PC-9 (cell line): Measurements from ENCODE around the gene RINT1. TPM values are rescaled to one million over a fixed set of nuclear protein-coding genes. Genes with fewer than 3 reads are reported as not detected.

Source experiments
- BruUV-seq: library from RNA; stranded (reverse); fragments of 400-500 nt; replicated peaks from 2 replicates; lab custom pipeline; 2021; lab: Mats Ljungman, UMichigan
- CTCF ChIA-PET: fragments of 300-600 bp; sonication (Branson Sonifier 250); formaldehyde crosslinking; loops from one replicate; lab custom pipeline; 2022; ENCODE audit warnings: antibody characterized with exemption; lab: Charles Lee
- POLR2A ChIA-PET: fragments of 300-600 bp; sonication (Branson Sonifier 250); formaldehyde crosslinking; loops from one replicate; lab custom pipeline; 2022; ENCODE audit warnings: antibody characterized with exemption; ENCODE audit not compliant: unreplicated experiment; lab: Charles Lee
- DNase-seq, 2 experiments: peaks; one replicate each; pipeline versions ENCODE4 v3.0.0 to v3.0.0-alpha.2; 2015 to 2022; ENCODE audit warnings: mixed read lengths in 1 of 2
- H2AFZ ChIP-seq: fragments of 200-600 bp; sonication (generic); 2 replicates; pipeline ENCODE4 v1.8.1; 2017; ENCODE audit warnings: antibody characterized with exemption
- H3F3A ChIP-seq: fragments of 200-600 bp; sonication (generic); 2 replicates; pipeline ENCODE4 v1.8.1; 2017; ENCODE audit warnings: antibody characterized with exemption, mild to moderate bottlenecking, low read depth; ENCODE audit not compliant: insufficient read depth
- H3K27ac ChIP-seq: fragments of 200-600 bp; sonication (generic); 2 replicates; pipeline ENCODE4 v1.6.1; 2016; ENCODE audit warnings: mixed run types
- H3K27me3 ChIP-seq: fragments of 200-600 bp; sonication (generic); 2 replicates; pipeline ENCODE4 v1.6.1; 2016; ENCODE audit warnings: low read depth, mixed run types; ENCODE audit not compliant: insufficient read depth
- H3K36me3 ChIP-seq: fragments of 200-600 bp; sonication (generic); 2 replicates; pipeline ENCODE4 v1.6.1; 2016; ENCODE audit warnings: low read depth, mixed run types
- H3K4me1 ChIP-seq: fragments of 200-600 bp; sonication (generic); replicated peaks from 2 replicates; pipeline ENCODE4 v1.6.1; 2016; ENCODE audit warnings: mixed run types; ENCODE audit not compliant: insufficient read depth
- H3K4me2 ChIP-seq: fragments of 200-600 bp; sonication (generic); 2 replicates; pipeline ENCODE4 v1.6.1; 2017; ENCODE audit warnings: mixed run types
- H3K4me3 ChIP-seq: fragments of 200-600 bp; sonication (generic); 2 replicates; pipeline ENCODE4 v1.6.1; 2016; ENCODE audit warnings: mixed run types
- H3K79me2 ChIP-seq: fragments of 200-600 bp; sonication (generic); 2 replicates; pipeline ENCODE4 v1.6.1; 2017; ENCODE audit warnings: low read depth, mixed run types
- H3K9me2 ChIP-seq: fragments of 200-600 bp; sonication (generic); 2 replicates; pipeline ENCODE4 v1.8.1; 2017; ENCODE audit warnings: mild to moderate bottlenecking; ENCODE audit not compliant: insufficient read depth
- H3K9me3 ChIP-seq: fragments of 200-600 bp; sonication (generic); 2 replicates; pipeline ENCODE4 v1.8.1; 2016; ENCODE audit warnings: low read depth; ENCODE audit not compliant: insufficient read depth
- H4K20me1 ChIP-seq: fragments of 200-600 bp; sonication (generic); 2 replicates; pipeline ENCODE4 v1.8.1; 2017; ENCODE audit not compliant: insufficient read depth
- CTCF ChIP-seq: fragments of 200-600 bp; sonication (generic); conservative IDR thresholded peaks from 2 replicates; pipeline ENCODE4 v1.6.1; 2017; ENCODE audit warnings: mixed run types, antibody characterized with exemption, mild to moderate bottlenecking, moderate library complexity
- EZH2 ChIP-seq: fragments of 200-600 bp; sonication (generic); IDR thresholded peaks from 2 replicates; pipeline ENCODE4 v1.8.0; 2017; ENCODE audit warnings: antibody characterized with exemption, low read depth
- intact Hi-C: fragments of 100-400 bp; cut with micrococcal nuclease; formaldehyde crosslinking; loops from one replicate; pipeline ENCODE4 v1.10.0; 2022; ENCODE audit not compliant: unreplicated experiment
- total RNA-seq: library from RNA; stranded (reverse); gene quantifications from 2 replicates; pipeline ENCODE4 v1.2.3, GENCODE V29; 2021

The RINT1 gene
- total RNA-seq, 1 experiment from 2014 or later = 25.1 TPM

GRCh38 chr7:105567024-105567423 lies 35.0 kb downstream of the RINT1 start:
- TF ChIP-seq EZH2 = no peak
- TF ChIP-seq CTCF = no peak
- H3K9me2 ChIP-seq = no peaks in the 10 kb centered on the region
- H3K4me3 ChIP-seq = no peak overlapping the region
- CTCF ChIA-PET = no interaction called here
- H4K20me1 ChIP-seq = no peaks in the 10 kb centered on the region
- no peak overlapping the region for H3K27ac ChIP-seq
- H3K79me2 ChIP-seq = no peaks in the 10 kb centered on the region
- POLR2A ChIA-PET = interaction anchor here (0.6 kb wide), 1 partner anchor 540 kb away, joined by 3 read pairs; no protein-coding TSS in a partner anchor
- no peak overlapping the region for H2AFZ ChIP-seq
- no peak overlapping the region for H3K4me2 ChIP-seq
- no TSS peak for BruUV-seq
- no peaks in the 10 kb centered on the region for H3K9me3 ChIP-seq
- H3F3A ChIP-seq = 0 out of 2 replicates have a peak, but pooled peaks cover 8% of the 10 kb centered on the region
- DNase-seq = no peak
- 0 out of 2 replicates have a peak, but pooled peaks cover 33% of the 10 kb centered on the region for H3K36me3 ChIP-seq
- intact Hi-C loops = no loop called here
- H3K4me1 ChIP-seq = no peaks in the 10 kb centered on the region
- no peaks in the 10 kb centered on the region for H3K27me3 ChIP-seq

- intact Hi-C loops = no loop called here
- Histone ChIP-seq H3K4me3 (no peak overlapping the region), H2AFZ (no peak overlapping the region), H3K79me2 (no peaks in the 10 kb centered on the region), H3K27me3 (no peaks in the 10 kb centered on the region), H3K4me1 (no peaks in the 10 kb centered on the region), H3K36me3 (0 out of 2 replicates have a peak, but pooled peaks cover 30% of the 10 kb centered on the region), H4K20me1 (no peaks in the 10 kb centered on the region), H3F3A (0 out of 2 replicates have a peak, but pooled peaks cover 4% of the 10 kb centered on the region), H3K4me2 (no peak overlapping the region), H3K9me3 (no peaks in the 10 kb centered on the region), H3K9me2 (no peaks in the 10 kb centered on the region), H3K27ac (no peak overlapping the region)
- DNase-seq = no peak
- ChIA-PET POLR2A (no interaction called here), CTCF (interaction anchor here (0.7 kb wide), 1 partner anchor 489 kb away, joined by 6 read pairs; no protein-coding TSS in a partner anchor)
- TF ChIP-seq CTCF = no peak
- no peak for TF ChIP-seq EZH2
- no TSS peak for BruUV-seq
Observed at GRCh38 chr7:105567821-105568220, 35.8 kb downstream of the RINT1 start.

GRCh38 chr7:105571891-105572290 lies 39.9 kb downstream of the RINT1 start:
- Histone ChIP-seq H3K4me3 (no peak overlapping the region), H3F3A (no peaks in the 10 kb centered on the region), H2AFZ (no peak overlapping the region), H4K20me1 (no peaks in the 10 kb centered on the region), H3K9me3 (no peaks in the 10 kb centered on the region), H3K79me2 (no peaks in the 10 kb centered on the region), H3K4me1 (no peaks in the 10 kb centered on the region), H3K27me3 (no peaks in the 10 kb centered on the region), H3K36me3 (0 out of 2 replicates have a peak, but pooled peaks cover 8% of the 10 kb centered on the region), H3K4me2 (no peak overlapping the region), H3K27ac (no peak overlapping the region), H3K9me2 (no peaks in the 10 kb centered on the region)
- TF ChIP-seq CTCF = no peak
- TF ChIP-seq EZH2 = no peak
- ChIA-PET POLR2A (no interaction called here), CTCF (no interaction called here)
- DNase-seq = no peak
- no TSS peak for BruUV-seq
- intact Hi-C loops = no loop called here
